Measurements from ENCODE around the gene MAD2L2.

MAD2L2 gene

DNA sequence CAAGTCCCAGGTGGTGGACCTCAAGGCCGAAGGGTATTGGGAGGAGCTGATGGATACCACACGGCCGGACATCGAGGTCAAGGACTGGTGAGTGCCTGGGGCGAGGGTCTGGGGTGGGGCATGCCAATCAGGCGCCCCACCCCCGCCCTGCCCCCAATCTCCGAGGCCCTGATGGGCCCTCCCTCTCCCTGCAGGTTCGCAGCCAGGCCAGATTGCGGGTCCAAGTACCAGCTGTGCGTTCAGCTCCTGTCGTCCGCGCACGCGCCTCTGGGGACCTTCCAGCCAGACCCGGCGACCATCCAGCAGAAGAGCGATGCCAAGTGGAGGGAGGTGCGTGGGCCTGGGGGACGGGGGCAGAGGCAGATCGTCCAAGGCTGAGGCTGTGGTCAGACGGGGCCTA is 22.4 kb downstream of the MAD2L2 start:
- no peak for DNase-seq (ENCODE audit: low spot score)
- TF ChIP-seq, protein P1, sequence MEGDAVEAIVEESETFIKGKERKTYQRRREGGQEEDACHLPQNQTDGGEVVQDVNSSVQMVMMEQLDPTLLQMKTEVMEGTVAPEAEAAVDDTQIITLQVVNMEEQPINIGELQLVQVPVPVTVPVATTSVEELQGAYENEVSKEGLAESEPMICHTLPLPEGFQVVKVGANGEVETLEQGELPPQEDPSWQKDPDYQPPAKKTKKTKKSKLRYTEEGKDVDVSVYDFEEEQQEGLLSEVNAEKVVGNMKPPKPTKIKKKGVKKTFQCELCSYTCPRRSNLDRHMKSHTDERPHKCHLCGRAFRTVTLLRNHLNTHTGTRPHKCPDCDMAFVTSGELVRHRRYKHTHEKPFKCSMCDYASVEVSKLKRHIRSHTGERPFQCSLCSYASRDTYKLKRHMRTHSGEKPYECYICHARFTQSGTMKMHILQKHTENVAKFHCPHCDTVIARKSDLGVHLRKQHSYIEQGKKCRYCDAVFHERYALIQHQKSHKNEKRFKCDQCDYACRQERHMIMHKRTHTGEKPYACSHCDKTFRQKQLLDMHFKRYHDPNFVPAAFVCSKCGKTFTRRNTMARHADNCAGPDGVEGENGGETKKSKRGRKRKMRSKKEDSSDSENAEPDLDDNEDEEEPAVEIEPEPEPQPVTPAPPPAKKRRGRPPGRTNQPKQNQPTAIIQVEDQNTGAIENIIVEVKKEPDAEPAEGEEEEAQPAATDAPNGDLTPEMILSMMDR (IDR thresholded peaks at IDR 0.05; ENCODE audit: extremely low read depth, missing control alignments) = no peak

DNA sequence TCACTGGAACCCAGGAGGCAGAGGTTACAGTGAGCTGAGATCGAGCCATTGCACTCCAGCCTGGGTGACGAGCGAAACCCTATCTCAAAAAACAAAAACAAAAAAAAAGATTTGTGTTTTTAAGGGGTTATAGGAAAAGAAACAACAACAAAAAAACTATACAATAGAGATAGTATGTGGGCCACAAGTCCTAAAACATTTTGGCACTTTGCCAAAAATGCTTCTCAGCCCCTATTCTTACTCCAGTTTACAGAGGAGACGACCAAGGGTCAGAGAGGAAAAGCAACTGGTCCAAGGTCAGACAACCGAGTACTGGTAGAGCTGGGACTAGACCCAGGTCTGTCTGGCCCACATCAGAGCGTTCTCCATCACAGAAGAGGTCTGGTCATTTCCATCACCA is 23.3 kb downstream of the MAD2L2 start:
- TF ChIP-seq, protein P1 (IDR thresholded peaks at IDR 0.05; ENCODE audit: extremely low read depth, missing control alignments) = no peak
- no peak for DNase-seq (ENCODE audit: low spot score)

GRCh38 chr1:11654939-11655808 is 25.8 kb downstream of the MAD2L2 start:
- no peak for DNase-seq (ENCODE audit: low spot score)
- TF ChIP-seq, protein P1 (IDR thresholded peaks at IDR 0.05; ENCODE audit: extremely low read depth, missing control alignments) = no peak

DNA sequence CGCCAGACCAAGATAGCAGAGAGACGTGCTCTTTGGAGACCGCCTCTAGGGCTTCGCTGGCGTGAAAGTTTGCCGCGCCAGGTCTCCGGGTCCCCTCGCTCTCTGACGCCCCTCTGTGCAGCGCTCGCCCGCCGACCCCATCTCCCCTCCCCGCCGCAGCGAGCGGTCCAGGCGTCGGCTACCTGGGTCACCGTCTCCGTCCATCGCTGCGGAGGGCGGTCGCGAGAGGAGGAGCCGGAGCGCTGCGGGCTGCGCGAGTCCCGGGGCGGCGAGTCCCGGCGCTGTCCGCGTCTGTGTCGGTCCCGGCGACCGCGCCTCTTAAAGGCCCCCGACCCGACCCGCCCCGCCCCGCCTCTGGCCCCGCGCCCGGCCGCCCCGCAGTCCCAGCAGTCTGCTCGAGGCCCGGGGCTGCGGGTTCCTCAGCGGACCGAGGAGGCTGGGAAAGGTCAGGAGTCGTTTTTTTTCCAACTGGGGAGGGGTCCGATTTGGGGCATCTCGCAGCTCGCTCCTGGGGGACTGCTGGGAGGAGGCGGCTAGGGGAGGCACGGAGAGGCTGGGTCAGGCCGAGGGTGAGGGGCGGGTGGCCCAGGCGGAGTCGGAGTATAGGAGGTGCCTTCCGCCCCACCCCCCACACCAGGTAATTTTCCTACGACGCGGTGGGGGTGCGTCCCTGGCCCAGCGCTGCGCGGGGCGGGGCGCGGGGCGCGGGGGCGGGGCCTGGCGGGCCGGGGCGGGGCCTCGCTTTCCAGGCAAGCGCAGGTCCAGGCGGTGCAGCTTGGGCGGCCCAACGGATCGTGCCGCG is 26.6 kb downstream of the MAD2L2 start, which contains the start of the genes FBXO2 and FBXO44:
FBXO2 (minus strand) TSS at position 293 of the 802 bp plus-strand sequence; CDS start at position 204, 89 bp downstream.
FBXO44 (plus strand) TSS at position 741 of the 802 bp plus-strand sequence. CDS start 959 bp downstream, outside the sequence.
- TF ChIP-seq, protein P1 (IDR thresholded peaks at IDR 0.05; ENCODE audit: extremely low read depth, missing control alignments) = no peak
- peak; percentile 95 for DNase-seq (ENCODE audit: low spot score)

DNA sequence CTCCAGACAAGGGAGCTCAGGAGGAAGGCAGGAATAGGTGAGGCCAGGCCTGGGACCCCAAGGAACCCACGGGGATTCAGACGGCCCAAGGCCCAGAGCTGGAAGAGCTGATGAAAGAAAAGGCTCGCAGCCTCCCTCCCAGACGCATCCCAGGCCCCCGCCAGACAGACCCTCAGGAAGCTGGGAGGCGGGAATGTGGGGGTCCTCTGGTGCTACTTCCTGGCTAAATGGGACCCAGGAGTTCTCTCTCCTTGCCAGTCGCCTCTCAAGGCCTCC is 27.1 kb downstream of the MAD2L2 start:
- TF ChIP-seq, protein P1 (IDR thresholded peaks at IDR 0.05; ENCODE audit: extremely low read depth, missing control alignments) = no peak
- DNase-seq (ENCODE audit: low spot score) = no peak

GRCh38 chr1:11653101-11653860 is 27.7 kb downstream of the MAD2L2 start:
- TF ChIP-seq, protein P1 (IDR thresholded peaks at IDR 0.05; ENCODE audit: extremely low read depth, missing control alignments) = no peak
- no peak for DNase-seq (ENCODE audit: low spot score)
